BE2C (cell line): ENCODE measurements around the gene NEURL3.

ENCODE experiments used
- DNase-seq: peaks from one replicate; pipeline ENCODE4 v3.0.0-alpha.2; 2020
- H3K27me3 ChIP-seq: fragments of 250-450 bp; sonication (Bioruptor Pico); 2 replicates; pipeline ENCODE4 v1.5.1; 2020; ENCODE audit warnings: mild to moderate bottlenecking
- H3K36me3 ChIP-seq: fragments of 250-450 bp; sonication (Bioruptor Pico); 2 replicates; pipeline ENCODE4 v1.5.1; 2020; ENCODE audit warnings: mild to moderate bottlenecking
- H3K4me1 ChIP-seq: fragments of 250-450 bp; sonication (Bioruptor Pico); 2 replicates; pipeline ENCODE4 v1.5.1; 2020
- H3K4me3 ChIP-seq: 2 replicates; pipeline ENCODE4 v1.5.1; 2011; ENCODE audit warnings: low read depth, low read length
- H3K9me3 ChIP-seq: fragments of 250-450 bp; sonication (Bioruptor Pico); 2 replicates; pipeline ENCODE4 v1.5.1; 2020
- CTCF ChIP-seq: IDR thresholded peaks from 2 replicates; pipeline ENCODE4 v1.5.1; 2012; ENCODE audit warnings: mild to moderate bottlenecking, low read depth, low read length

The NEURL3 gene

GRCh38 chr2:96507957-96508520 is 2.9 kb upstream of the NEURL3 start:
- TF ChIP-seq CTCF = peak; percentile 62
- peak; percentile 66 for DNase-seq
- Histone ChIP-seq H3K9me3 (no peaks in the 10 kb centered on the region), H3K36me3 (no peaks in the 10 kb centered on the region), H3K4me3 (peak overlapping the region; percentile 26; the same call in 1 of the 2 replicates), H3K27me3 (no peaks in the 10 kb centered on the region), H3K4me1 (no peaks in the 10 kb centered on the region)

GRCh38 chr2:96506907-96507240 is 1.7 kb upstream of the NEURL3 start:
- no peak overlapping the region for H3K4me3 ChIP-seq
- DNase-seq = no peak
- no peaks in the 10 kb centered on the region for H3K4me1 ChIP-seq

GRCh38 chr2:96506016-96506906 is 1.1 kb upstream of the NEURL3 start:
- no peak for TF ChIP-seq CTCF
- Histone ChIP-seq H3K27me3 (no peaks in the 10 kb centered on the region; the same call in 1 of the 2 replicates), H3K36me3 (no peaks in the 10 kb centered on the region), H3K9me3 (no peaks in the 10 kb centered on the region), H3K4me1 (no peaks in the 10 kb centered on the region), H3K4me3 (no peak overlapping the region)
- DNase-seq = no peak

More at GRCh38 chr2:96506907-96507240, 1.7 kb upstream of the NEURL3 start:
- no peaks in the 10 kb centered on the region for H3K36me3 ChIP-seq
- H3K9me3 ChIP-seq = no peaks in the 10 kb centered on the region
- TF ChIP-seq CTCF = no peak
- H3K27me3 ChIP-seq = no peaks in the 10 kb centered on the region

GRCh38 chr2:96503637-96504243 is 1.4 kb downstream of the NEURL3 start:
- peaks cover 19% of the 10 kb centered on the region for H3K27me3 ChIP-seq
- H3K4me3 ChIP-seq = no peak overlapping the region
- DNase-seq = no peak
- H3K36me3 ChIP-seq = no peaks in the 10 kb centered on the region
- no peaks in the 10 kb centered on the region for H3K9me3 ChIP-seq
- no peak for TF ChIP-seq CTCF
- no peaks in the 10 kb centered on the region for H3K4me1 ChIP-seq

- H3K36me3 ChIP-seq = no peaks in the 10 kb centered on the region
- no peak overlapping the region for H3K4me3 ChIP-seq
- no peak for DNase-seq
- H3K9me3 ChIP-seq = no peaks in the 10 kb centered on the region
- peaks cover 20% of the 10 kb centered on the region for H3K27me3 ChIP-seq
- H3K4me1 ChIP-seq = no peaks in the 10 kb centered on the region
- no peak for TF ChIP-seq CTCF
These were observed 2.1 kb downstream of the NEURL3 start for GRCh38 chr2:96502891-96503636.
